Tongue (tissue), 2 donors: ENCODE results near the gene GSTM4. TPM values are rescaled to one million over a fixed set of nuclear protein-coding genes. Genes with fewer than 3 reads are reported as not detected.
"Not testable (repeated sequence)": the region's sequence is repeated elsewhere in the genome, so short reads cannot be mapped to it uniquely, and the experiment has no call there.

ENCODE experiments used
- DNase-seq: peaks from one replicate; pipeline ENCODE4 v3.0.0-alpha.2; 2015
- total RNA-seq: library from RNA; depleted of rRNA; stranded (reverse); fragments of >200 nt; gene quantifications from one replicate; pipeline ENCODE4 v1.2.3, GENCODE V29; 2014

GSTM4 gene
- total RNA-seq, 1 donor from 2014 or later = 11.4 TPM

- DNase-seq = peak; percentile 97
Measured at GRCh38 chr1:109667452-109668122, 11.7 kb downstream of the GSTM4 start, which contains the start of gene GSTM2. GSTM2 (plus strand) TSS chr1:109668057; CDS start chr1:109668116, 59 bp downstream.

- peak; percentile 33 for DNase-seq
Measured at GRCh38 chr1:109668123-109668775, 12.3 kb downstream of the GSTM4 start.

GRCh38 chr1:109669246-109669948 is 13.5 kb downstream of the GSTM4 start:
- no peak for DNase-seq

DNA sequence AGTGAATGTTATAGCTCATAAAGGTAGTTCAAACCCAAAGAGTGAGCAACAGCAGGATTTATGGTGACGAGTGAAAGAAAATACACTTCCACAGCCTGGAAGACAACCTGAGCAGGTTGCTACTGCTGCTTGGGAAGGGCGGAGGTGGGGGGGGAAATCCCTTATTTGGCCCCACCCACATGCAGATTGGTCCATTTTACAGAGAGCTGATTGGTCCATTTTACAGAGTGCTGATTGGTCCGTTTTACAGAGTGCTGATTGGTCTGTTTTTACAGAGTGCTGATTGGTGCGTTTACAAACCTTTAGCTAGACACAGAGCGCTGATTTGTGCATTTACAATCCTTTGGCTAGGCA is 14.0 kb downstream of the GSTM4 start:
- not testable (repeated sequence) for DNase-seq

DNA sequence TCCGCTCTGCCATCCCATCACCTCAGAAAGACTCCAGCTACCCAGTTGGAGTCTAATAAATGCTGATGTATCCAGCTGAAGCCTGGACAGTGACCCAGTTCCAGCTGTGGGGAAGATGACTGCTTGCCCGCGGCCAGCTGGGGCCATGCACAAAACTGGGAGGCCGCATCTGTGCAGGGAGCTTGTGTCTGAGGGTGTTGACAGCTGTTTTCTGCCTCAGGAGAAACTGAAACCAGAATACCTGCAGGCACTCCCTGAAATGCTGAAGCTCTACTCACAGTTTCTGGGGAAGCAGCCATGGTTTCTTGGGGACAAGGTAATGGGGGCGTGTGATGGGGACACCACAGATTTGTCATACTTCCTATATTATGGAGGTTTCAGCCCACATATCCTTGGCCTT is 15.2 kb downstream of the GSTM4 start:
- peak; percentile 0 for DNase-seq

- DNase-seq = not testable (repeated sequence)
Measured at GRCh38 chr1:109673861-109674260, 18.0 kb downstream of the GSTM4 start.

DNA sequence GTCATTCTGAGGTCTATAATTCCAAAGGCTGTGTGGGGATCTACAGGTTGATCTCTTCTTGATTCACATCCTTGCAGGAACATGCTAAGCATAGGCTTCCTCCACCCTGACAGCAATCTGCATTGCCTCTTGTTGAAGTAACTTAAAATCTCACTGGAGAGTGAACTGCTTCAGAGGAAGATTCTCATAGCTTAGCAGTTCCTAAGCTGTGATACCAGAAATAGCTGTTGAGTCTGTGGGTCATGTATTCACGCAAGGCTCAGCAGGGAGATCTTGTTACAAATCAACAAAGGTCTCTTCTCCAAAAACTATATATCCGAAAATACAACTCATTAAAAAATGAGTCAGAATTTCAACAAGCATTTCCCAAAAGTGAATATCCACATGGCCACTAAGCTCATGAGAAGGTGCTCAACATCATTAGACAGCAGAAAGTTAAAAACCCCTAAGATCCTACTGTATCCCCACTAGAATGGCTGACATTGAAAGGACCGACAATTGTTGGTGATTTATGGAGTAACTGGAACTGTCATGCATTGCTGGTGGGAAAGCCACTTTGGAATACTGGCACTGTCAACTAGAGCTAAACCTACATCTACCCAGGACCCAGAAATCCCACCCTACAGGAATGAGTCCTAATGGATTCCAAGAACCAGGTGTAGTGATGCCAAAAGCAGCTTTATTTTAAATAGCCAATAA is 20.9 kb downstream of the GSTM4 start:
- peak; percentile 5 for DNase-seq

DNA sequence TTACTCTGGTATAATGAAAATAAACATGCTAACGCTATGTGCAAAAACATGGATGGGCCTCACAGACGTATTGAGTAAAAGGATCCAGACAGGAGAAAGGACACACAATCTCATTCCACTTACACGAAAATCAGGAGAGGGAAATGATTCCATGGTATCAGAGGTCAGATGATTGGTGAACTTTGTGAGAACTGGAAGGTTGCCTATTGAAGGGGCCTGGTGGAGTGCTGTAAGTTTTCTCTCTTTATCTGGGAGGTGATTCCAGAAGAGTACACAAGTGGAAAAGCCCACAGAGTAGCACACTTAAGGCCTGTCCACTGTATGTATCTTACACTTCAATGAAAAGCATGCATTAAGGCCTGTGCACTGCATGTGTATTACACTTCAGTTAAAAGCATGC is 21.6 kb downstream of the GSTM4 start:
- peak; percentile 0 for DNase-seq

DNA sequence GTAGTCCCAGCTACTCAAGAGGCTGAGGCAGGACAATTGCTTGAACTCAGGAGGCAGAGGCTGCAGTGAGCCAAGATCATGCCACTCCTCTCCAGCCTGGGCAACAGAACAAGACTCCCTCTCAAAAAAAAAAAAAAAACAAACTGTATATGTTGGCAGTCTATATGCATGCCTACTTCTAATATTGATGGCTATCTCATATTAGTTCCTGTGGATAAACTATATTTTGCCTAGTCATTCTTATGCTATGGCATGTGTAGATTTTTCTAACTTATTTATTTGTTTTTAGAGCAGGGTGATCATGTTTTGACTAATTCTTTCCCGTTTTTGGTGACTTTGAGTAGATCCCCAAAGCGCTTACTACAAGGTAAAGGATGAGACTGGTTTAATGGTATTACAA is 22.7 kb downstream of the GSTM4 start:
- not testable (repeated sequence) for DNase-seq

DNA sequence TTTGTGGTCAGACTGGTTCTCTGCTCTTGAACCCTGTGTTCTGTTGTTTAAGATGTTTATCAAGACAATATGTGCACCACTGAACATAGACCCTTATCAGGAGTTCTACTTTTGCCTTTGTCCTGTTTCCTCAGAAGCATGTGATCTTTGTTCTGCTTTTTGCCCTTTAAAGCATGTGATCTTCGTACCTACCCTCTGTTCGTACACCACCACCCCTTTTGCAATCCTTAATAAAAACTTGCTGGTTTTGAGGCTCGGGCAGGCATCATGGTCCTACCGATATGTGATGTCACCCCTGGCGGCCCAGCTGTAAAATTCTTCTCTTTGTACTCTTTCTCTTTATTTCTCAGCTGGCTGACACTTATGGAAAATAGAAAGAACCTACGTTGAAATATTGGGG is 28.9 kb downstream of the GSTM4 start:
- DNase-seq = not testable (repeated sequence)

DNA sequence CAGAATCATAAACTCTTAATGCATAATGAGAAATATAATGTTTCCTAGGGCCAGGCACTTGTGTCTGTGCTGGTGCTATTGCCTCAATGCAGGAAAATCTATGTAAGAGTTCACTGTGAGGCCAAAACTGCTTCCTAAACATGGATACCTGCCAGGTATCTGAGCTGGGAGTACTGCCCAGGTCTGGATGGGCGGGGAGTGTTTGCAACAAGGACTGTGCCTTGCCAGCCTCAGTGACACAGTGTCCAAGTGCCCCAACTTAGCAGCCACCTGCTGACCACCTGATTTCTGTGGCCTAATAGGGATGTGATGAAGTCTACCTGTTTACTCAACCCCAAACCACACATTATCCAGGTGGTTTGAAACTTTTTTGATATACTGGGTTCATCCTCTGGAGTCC is 29.5 kb downstream of the GSTM4 start:
- DNase-seq = not testable (repeated sequence)

GRCh38 chr1:109685890-109686289 is 30.0 kb downstream of the GSTM4 start:
- not testable (repeated sequence) for DNase-seq

GRCh38 chr1:109687109-109687508 is 31.2 kb downstream of the GSTM4 start:
- not testable (repeated sequence) for DNase-seq

DNA sequence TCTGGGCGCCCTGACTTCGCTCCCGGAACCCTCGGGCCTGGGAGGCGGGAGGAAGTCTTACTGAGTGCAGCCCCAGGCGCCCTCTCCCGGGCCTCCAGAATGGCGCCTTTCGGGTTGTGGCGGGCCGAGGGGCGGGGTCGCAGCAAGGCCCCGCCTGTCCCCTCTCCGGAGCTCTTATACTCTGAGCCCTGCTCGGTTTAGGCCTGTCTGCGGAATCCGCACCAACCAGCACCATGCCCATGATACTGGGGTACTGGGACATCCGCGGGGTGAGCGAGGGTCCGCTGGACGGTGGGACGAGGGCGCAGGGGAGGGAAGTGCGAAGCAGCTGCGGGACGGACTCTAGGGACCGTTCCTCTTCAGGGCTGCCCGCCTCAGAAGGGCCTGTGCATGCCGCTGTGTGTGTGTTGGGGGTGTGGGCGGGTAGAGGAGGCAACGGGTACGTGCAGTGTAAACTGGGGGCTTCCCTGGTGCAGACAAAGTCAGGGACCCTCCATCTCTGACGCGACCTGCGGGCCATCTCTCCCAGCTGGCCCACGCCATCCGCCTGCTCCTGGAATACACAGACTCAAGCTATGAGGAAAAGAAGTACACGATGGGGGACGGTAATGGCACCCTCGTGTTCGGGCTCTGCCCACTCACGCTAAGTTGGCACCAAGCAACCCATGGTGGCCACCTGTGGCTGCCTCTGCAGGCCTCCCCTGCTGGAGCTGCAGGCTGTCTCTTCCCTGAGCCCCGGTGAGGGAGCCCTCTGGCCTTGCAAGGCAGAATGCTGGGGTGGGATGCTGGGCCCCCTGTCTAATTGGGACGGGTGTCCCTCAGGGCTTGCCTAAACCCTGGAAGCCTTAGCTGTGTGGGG is 32.0 kb downstream of the GSTM4 start, which contains the start of gene GSTM1:
GSTM1 (plus strand) TSS at position 177 of the 859 bp plus-strand sequence; CDS start at position 234, 57 bp downstream.
- DNase-seq = no peak

DNA sequence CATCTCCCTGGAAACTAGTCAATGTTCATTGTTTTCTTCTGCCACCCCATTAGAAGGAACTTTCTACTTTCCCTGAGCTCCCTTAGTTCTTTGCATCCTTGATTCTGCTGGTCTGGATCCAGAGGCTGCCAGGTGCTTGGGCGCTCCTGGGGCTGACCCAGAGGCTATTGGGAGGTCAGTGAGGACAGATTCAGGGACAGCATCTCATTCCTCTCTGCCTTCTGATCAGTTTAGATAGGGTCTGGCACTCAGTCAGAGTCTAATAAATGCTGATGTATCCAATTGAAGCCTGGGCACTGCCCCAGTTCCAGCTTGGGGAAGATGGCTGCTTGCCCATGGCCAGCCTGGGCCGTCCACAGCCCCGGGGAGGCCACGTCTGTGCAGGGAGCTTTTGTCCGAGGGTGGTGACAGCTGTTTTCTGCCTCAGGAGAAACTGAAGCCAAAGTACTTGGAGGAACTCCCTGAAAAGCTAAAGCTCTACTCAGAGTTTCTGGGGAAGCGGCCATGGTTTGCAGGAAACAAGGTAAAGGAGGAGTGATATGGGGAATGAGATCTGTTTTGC is 34.0 kb downstream of the GSTM4 start:
- DNase-seq = no peak

- no peak for DNase-seq
Measured at GRCh38 chr1:109691759-109692158, 35.9 kb downstream of the GSTM4 start.

- not testable (repeated sequence) for DNase-seq
Measured at GRCh38 chr1:109694400-109694799, 38.5 kb downstream of the GSTM4 start.

DNA sequence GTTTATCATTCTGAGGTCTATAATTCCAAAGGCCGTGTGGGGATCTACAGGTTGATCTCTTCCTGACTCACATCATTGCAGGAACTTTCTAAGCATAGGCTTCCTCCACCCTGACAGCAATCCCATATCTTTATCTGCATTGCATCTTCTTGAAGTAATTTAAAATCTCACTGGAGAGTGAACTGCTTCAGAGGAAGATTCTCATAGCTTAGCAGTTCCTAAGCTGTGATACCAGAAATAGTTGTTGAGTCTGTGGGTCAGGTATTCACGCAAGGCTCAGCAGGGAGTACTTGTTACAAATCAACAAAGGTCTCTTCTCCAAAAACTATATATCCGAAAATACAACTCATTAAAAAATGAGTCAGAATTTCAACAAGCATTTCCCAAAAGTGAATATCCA is 39.2 kb downstream of the GSTM4 start:
- DNase-seq = not testable (repeated sequence)

DNA sequence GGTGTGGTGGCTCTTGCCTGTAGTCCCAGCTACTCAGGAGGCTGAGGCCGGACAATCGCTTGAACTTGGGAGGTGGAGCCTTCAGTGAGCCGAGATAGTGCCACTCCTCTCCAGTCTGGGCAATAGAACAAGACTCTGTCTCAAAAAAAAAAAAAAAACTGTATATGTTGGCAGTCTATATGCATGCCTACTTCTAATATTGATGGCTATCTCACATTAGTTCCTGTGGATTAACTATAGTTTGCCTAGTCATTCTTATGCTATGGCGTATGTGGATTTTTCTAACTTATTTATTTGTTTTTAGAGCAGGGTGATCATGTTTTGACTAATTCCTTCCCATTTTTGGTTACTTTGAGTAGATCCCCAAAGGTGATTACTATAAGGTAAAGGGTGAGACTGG is 41.2 kb downstream of the GSTM4 start:
- no peak for DNase-seq

DNA sequence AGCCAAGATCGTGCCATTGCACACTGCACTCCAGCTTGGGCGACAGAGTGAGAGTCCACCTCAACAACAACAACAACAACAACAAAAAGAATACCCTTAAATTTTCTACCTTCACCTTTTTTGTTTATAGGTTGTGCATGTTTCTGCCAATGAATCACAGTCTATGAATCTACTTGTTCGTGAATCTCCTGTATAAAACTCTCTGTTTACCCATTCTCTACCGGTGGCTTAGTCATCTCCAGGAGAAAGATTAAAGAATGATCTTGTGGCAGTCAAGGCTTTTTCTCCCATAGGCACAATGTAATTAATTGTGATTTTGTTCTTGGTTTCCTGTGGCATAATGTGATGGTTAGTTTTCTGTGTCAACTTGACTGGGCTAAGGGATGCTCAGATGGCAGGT is 42.0 kb downstream of the GSTM4 start:
- not testable (repeated sequence) for DNase-seq

- DNase-seq = not testable (repeated sequence)
Measured at GRCh38 chr1:109702940-109703339, 47.0 kb downstream of the GSTM4 start.
